HG03342 (cell line): ENCODE results near the gene LRP2.

Experiments
- ATAC-seq: cut with Tn5 transposase; IDR thresholded peaks from one replicate; pipeline ENCODE4 v1.9.1; 2021; ENCODE audit warnings: mild to moderate bottlenecking, moderate library complexity; ENCODE audit not compliant: unreplicated experiment

The LRP2 gene

DNA sequence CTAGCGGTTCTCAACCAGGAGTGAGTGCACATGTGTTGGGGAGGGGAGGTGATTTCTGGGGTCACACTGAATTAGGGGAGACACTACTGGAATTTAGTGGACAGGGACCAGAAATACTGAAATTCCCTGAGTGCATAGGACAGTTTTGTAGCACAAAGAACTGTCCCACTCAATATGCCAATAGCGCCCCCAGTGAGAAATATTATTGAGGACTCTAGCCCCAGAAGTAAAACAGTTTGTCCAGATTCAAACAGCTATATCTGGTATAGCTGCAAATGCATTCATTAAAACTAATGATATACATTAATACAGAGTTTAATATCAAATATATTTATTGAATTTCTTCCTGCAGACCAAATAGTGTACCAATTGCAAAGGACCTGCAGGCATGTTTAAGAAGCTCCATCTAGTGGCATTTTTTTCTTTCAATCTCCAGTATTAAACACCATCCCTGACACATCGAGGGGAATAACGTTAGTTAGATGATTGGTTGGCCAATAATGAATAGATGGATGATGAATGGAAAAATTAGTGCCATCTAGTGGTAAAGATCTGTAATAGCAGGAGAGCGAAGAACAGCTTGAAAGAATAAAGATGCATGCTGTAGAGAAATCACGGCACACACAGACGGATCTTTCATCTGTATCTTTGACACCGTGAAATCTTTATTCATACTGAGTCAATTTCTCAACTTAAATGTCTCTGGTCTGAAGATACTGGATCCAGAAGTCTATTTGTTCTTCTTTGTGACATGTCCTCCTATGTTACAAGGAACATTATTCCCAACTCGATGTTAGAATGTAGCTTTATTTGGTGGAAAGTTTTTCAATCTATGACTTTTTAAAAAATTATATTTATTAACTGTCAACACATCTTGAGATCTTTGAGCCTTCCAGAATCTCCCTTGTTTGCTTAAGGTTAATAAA, 230.5 kb downstream of the LRP2 start:
- peak; percentile 89 for ATAC-seq

DNA sequence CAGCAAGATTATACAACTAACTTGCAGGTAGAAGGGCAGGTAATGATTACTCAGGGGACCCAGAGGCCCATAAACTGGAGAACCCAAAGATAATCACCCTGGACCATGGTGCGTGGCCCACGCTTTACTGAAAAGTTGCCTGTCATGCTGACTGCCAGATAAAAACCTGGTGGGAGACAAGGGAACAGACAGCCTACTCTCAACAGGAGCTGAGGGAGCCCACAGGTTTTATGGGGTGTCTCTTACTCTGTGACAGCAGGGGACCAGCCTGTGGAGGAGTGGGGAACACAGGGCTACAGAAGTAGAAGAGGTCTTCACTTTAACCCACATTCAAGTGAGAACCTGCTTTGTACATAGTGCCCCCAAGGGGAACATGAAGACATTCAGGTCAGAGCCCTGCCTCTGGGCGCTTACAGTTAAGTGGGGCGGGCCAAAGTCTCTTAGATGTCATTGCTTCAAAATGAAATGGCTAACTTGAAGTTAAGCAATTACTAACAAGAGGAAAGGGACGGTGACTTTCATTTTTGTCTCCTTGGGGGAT, 232.6 kb downstream of the LRP2 start:
- ATAC-seq, result no peak

DNA sequence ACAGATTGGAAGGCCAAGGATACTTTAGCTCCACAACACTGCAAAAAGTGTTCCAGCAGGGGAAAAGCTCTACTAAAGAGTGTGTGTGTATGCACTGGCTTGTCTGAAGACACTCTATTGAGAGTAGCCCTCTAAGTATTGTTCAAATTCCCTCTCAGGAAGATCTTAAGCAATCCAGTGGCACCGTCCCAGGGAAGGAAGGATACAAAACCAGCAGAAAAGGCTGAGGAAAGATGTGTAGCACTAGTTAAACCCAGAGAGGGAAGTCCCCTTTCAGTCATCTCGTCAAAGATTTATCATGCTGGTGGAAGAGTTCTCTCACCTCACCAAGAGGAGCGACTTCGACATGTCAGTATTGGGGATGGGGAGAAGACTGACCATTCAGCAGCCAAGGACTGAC, 242.5 kb downstream of the LRP2 start:
- no peak for ATAC-seq

DNA sequence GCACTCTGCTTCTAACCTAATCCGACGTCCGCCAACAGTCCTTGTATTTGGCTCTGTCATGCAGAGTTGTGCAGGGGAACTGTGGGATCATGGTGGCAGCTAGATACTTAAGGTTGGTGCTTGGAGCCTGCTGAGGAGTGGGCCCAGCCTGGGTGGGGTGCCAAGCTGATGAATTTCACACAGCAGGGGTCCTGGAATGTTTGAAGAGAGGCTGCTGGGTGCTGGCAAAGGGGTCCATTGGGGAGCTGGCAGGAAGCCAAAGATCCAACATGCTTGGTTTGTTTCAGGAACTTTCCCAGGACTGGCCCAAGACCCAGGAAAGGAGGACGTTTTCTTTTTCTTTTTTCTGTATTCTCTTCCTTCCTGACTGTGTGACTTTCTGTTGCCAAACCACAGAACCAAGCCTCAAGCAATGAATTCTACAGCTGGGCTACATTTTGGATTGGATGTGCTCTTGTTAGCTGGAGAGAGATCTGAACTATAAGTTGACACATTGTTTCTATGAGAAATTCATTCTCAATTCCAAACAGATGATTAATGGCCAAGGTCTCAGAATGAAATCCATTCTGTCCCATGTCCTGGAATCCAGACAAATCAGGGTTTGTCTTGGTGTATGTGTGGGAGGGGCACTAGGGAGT, 243.1 kb downstream of the LRP2 start:
- ATAC-seq, result no peak

DNA sequence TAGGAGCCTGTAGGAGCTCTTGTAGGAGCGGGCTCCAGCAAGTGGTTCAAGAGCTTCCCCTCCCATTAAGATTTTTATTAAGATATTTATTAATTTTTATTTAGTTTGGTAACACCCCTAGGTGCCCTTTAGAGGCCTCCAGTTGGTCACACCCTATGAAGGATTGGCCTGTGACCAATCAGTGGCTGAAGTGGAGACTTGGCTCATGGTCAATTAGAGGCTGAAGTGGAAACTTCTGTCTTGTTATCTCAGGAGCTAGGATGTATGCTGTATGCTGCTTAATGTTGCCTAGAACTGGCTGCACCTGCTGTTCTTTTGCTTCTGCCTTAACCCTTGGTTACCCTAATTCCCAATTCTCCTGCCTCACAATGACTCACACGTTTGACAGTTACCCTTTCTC, 244.3 kb downstream of the LRP2 start:
- no peak for ATAC-seq

DNA sequence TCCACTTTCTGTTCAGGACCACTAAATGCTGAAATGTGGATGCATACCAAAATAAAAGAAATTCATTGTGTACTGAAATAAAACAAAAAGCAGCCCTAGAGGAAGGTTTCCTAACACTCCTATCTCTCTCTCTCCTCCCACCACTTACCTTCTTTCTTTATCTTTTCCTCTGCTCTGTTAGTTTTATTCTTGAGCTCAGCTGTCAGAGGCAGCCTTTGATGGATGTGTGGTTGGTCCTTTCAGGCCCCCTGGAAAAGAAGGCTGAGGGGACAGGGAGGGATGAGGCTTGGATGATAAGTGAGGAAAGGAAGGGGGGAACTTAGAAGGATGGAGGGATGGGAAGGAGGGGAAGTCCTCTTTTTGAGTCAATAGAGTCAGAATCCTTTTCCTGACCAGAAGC, 245.3 kb downstream of the LRP2 start:
- ATAC-seq, result no peak

DNA sequence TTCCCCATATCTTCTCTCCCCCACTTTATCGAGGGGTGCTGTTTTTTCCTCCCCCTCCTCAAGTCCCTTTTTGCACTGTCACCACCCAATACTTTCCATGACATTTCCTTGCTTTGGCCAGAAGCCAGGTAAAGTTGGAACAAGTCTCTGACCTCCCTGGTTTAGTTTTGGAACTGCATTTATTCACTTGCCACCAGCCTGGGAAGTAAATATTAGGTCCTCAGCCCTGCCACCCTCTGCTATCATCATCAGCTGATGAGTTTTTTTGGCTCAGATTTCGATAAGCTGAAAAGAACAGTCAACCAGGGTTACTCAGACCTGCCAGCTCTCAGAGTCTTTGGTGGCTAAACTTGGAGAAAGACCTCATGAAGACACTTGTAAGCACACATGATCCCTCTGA, 246.0 kb downstream of the LRP2 start:
- no peak for ATAC-seq

DNA sequence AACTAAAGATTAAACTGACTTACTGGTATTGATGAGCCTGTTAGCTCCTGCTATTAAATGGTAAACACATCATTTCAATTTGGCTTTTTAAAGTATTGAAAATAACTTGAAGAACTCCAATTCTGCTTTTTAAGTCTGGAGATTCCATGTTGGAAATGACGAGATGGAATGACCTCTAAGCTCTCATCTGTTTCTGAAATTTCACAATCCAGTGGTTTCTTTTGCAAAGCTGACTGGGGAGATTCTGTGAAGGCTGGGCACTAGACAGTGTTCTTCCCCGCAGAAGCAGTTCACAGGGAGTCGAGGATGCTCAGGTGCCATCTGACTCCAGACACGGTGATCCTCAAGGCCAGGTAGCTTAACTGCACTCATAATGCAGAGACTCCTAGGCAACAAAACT, 248.3 kb downstream of the LRP2 start:
- ATAC-seq, result no peak

DNA sequence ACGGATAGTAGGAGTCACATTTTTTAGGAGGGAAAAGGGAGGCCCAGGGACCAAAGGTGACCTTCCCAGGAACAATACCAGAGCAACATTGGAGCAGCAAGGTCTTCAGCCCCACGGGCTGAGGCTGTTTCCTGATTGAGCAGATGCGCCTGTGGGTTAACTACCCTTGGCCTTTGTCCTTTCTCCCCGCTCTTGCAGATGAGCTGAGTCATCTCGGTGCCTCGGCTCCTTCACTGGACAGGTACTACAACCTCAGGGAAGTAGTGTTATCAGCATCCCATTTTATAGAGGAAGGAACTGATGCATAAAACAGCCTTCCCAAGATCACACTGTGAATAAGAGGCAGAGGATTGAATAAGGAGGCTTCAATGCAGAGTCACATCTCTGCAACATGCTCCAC, 249.5 kb downstream of the LRP2 start:
- no peak for ATAC-seq

DNA sequence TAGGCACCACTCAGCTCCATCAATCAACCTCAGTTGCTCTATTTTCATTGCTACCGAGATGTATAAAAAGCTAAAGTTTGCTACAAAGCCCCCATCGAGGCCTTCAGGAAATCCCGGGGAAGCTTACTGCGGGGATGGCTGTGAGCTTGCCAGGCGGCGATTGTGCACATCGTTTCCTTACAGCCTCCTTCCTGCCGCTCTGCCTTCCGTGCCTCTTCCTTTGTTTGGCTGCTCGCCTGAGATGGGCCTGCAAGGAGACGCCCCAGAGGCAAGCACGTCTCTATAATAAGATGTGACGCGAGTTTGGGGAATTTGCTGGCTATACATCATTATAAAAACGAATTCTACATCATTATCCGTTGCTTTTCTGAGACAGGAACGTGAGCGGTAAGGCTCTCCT, 251.4 kb downstream of the LRP2 start:
- no peak for ATAC-seq

DNA sequence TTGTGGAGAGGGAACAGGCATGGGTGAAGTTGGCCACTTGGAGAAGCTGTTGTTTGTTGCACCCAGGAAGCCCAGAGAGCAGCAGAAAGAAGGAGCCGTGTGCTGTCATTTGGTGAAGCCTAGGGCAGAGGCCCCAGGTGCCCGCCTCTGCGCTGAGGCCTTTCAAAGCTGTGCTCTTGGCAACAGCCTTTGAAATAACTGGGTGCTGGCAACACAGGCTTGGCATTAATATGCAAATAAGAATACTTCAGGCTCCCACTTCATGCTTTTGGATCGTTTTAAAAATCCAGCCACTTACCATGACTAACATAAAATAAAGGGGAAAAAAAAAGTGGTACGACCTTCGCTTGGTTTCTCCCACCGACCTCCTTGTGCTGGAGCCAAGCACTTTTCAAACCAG, 251.9 kb downstream of the LRP2 start:
- ATAC-seq, result no peak

DNA sequence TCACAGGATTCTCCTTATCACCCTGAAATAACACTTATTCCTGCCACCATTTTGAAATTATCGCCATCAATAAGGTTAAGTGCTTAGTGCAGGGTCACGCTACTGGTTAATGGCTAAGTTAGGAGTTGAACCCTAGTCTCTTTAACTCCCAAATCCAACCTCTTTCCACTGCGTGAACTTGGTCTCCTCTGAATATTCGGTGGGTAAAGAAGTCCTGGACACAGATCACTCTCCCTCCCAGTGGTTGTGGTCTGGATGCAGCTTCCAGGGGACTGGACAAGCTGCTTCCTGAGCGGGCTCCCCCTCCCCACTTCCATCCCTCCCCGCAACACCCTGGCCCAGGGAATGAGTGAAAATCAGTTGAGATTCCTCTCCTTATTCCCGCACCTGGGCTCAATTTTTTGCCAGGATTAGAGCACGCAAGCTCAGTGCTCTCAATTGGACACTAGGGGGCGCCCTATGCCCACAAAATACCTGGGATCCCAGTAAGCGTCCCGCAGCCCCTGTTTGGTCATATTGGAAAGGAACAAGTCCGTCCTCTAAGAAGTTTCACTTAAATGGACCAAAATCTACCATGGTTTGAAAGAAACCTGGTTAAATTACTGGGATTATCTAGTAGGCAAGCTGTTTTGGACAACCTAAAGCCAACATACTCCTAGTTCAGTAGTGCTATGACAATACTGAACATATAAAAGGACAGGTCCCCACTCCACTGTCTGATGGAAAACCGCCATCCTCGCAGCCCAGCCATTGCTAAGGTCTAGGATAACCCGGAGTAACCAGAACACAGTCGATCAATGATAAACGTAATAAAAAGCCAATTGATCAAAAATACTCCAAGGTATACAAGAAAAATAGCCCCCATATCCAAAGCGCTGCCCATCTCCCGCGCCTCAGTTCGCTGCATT, 252.6 kb downstream of the LRP2 start:
- peak; percentile 49 for ATAC-seq

DNA sequence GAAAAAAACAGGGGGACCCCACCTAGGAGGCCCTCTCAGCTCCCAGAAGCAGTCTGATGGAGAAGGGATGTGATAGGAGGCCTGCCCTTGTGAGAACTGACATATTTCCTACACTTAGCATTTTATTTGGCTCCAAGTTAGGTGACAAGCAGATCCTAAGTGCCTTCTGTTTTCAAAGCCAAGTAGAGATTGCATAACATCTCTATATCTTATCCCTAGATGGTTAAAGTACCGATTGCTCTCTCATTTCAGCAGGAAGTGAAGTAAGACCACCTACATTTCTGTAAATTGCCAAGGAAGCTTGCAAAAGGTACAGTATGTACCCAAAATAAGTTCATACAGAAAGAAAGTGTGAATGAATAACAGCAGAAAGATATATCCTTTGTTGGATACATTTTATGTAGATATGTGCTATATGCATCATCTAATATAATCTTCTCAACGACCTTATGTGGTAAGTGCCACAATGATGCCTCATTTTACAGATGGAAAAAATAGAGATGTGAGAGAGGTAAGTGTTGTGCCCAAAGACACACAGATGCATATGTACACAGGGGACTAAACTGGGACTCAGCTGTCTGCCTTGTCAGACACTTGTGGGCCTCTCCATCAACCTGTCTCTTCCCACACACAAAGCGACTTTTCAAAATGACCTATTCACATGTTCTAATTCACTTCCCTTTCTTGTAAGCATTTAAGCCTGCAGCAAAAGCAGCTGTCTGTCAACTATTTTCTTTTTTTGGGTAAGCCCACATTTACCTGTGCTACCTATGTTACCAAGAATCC, 254.0 kb downstream of the LRP2 start:
- ATAC-seq, result no peak

DNA sequence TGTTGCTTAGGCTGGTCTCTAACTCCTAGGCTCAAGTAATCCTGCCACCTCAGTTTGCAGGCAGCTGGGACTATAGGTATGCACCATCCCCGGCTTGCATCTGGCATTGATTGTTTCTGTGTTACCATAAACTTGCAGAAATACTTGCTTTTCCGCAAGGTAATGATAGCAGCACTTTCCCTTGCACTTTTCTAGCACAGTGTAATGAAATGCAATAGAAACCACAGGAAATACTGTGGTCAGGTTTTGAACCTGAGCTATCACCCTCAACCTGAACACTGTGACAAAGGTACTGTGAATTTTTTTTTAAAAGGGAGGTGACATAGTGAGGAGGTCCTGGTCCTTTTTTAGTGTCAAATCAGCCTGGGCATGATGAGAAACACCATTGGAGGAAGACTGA, 254.7 kb downstream of the LRP2 start:
- ATAC-seq, result peak; percentile 80

DNA sequence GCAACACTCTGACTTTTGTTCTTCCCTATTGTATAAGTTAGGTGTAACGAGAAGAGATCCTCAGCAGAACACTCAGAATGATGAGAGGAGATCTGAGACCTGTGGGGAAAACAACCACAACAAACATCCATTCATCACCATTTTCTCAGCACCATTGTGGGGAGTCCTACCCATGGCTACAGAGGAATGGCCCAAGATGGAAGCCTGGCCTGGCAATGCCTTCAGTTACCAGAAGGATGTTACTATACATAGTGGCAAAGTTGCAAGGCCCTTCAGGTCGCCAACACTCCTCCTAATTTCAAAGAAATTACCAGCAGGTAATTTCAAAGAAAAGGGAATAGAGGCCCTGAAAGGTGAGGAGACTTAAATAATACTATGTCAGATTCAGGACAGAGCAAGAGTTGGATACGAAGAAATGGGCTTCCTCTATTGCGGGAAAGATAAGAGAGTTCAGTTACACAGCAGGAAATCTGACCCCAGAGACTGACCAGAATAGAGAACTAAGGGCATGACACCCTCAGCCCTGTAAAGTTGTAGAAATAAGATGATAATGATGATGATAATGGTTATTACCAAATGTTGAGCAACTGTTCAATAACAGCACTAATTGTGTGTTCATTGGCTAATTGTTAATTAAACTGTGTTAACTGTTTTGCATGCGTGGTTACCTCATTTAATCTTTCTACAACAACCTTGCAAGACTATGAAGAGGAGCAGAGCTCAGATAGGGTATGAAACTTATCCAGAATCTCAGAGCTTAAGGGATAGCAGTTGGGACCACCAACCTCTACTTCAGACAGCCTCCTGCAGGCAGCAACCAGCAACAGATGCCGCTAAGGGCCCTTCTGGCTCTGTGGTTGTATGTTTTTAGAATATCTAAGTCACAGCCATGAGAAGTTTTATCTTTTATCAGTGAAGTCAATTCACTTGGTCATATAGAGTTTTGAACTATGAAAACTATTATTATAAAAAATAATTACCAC, 255.5 kb downstream of the LRP2 start:
- no peak for ATAC-seq

DNA sequence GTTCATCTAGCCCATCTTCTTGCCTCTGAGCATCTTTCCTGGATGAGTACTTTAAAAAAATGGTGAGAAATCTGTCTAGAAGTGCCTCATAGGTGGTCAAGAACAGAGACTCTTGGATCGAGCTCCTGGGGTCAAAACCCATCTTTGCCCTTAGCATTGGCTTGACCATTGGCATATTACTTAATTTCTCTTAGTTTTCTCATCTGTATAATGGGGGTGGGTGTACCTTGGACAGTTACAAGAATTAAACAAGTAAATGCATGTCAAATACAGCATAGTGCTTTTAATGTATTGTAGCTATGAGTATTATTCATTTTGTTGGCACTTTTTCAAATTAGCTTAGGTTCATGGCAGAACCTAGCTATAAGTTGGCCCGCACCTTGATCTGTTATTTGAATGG, 256.2 kb downstream of the LRP2 start:
- ATAC-seq, result no peak

DNA sequence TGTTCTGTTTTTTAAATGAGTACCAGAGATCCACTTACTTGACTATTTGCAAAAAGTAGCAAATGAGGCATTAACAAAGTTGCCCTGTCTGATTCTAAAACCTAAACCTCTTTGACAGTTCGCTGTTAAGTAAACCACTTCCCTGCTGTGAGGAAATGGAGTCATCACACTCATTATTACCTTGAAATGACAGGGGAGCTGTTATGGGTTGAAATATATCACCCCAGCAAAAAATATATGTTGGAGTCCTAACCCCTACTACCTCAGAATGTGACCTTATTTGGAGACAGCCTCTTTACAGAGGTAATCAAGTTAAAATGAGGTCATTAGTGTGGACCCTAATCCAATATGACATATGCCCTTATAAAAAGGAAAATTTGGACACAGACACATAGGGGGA, 256.9 kb downstream of the LRP2 start:
- ATAC-seq, result no peak

DNA sequence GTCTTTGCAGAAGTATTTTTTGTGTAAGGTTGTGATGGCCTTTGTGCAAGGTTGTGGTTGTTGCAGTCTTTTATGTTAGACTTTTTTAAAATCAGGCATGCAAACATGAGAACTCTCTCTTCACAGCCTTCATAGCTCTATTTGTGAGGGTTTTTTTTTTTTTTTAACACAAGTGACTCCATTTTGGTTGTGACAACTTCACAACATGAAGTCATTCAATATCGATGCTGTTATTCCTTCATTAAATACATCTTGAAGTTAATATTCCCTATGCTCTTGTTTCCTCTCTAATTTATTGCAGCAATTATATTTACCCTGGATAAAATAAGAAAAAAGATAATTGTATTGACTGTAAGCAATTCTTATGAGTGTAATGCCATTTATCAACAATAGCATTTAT, 257.5 kb downstream of the LRP2 start:
- ATAC-seq, result no peak

DNA sequence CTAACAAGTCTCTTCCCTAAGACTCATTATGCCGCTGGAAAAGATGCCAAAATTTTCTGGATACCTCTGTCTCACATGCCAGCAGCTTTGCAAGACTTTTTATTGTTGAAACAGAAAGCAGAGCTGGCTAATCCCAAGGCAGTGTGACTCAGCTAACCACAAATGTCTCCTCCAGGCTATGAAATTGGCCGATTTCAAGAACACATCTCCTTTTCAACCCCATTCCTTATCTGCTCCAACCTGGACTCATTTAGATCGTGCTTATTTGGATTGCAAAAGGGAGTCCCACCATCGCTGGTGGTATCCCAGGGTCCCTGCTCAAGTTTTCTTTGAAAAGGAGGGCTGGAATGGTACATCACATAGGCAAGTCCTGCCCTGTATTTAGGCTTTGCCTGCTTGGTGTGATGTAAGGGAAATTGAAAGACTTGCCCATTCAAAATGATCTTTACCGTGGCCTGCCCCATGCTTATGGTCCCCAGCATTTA, 266.7 kb downstream of the LRP2 start:
- no peak for ATAC-seq
